H9 (cell line): ENCODE data around the gene ALDH1L1. TPM values are rescaled to one million over a fixed set of nuclear protein-coding genes. Genes with fewer than 3 reads are reported as not detected.

Source experiments
- DNase-seq: peaks from one replicate; pipeline ENCODE4 v3.0.0-alpha.2; 2017
- H2AFZ ChIP-seq: one replicate; pipeline ENCODE4 v1.6.1; 2013; ENCODE audit warnings: mild to moderate bottlenecking, low read length, control low read depth, moderate library complexity
- H2AK5ac ChIP-seq: 2 replicates; pipeline ENCODE4 v1.6.1; 2013; ENCODE audit warnings: low read length, control low read depth, mixed read lengths; ENCODE audit not compliant: insufficient read length
- H2BK120ac ChIP-seq: one replicate; pipeline ENCODE4 v1.6.1; 2013; ENCODE audit warnings: low read depth, mild to moderate bottlenecking, low read length, control low read depth, inconsistent platforms; ENCODE audit not compliant: poor library complexity, severe bottlenecking
- H2BK12ac ChIP-seq: 2 replicates; pipeline ENCODE4 v1.6.1; 2013; ENCODE audit warnings: low read length, control low read depth, mixed read lengths, low read depth; ENCODE audit not compliant: insufficient read length
- H2BK15ac ChIP-seq: 2 replicates; pipeline ENCODE4 v1.6.1; 2013; ENCODE audit warnings: low read depth, low read length, control low read depth
- H2BK20ac ChIP-seq: one replicate; pipeline ENCODE4 v1.6.1; 2013; ENCODE audit warnings: low read depth, mild to moderate bottlenecking, low read length, control low read depth, inconsistent platforms; ENCODE audit not compliant: poor library complexity, severe bottlenecking
- H2BK5ac ChIP-seq: 2 replicates; pipeline ENCODE4 v1.6.1; 2013; ENCODE audit warnings: low read length, control low read depth, mixed read lengths; ENCODE audit not compliant: insufficient read length
- H3K14ac ChIP-seq: 2 replicates; pipeline ENCODE4 v1.6.1; 2013; ENCODE audit warnings: low read length, control low read depth; ENCODE audit not compliant: insufficient read depth
- H3K18ac ChIP-seq: 2 replicates; pipeline ENCODE4 v1.6.1; 2013; ENCODE audit warnings: low read depth, mild to moderate bottlenecking, mixed read lengths, low read length, control low read depth; ENCODE audit not compliant: insufficient read length
- H3K23ac ChIP-seq: 2 replicates; pipeline ENCODE4 v1.6.1; 2013; ENCODE audit warnings: low read length, control low read depth, mixed read lengths, low read depth; ENCODE audit not compliant: insufficient read length
- H3K23me2 ChIP-seq: 2 replicates; pipeline ENCODE4 v1.6.1; 2013; ENCODE audit warnings: low read depth, mild to moderate bottlenecking, mixed read lengths, low read length, control low read depth; ENCODE audit not compliant: insufficient read length, poor library complexity, severe bottlenecking
- H3K27ac ChIP-seq: 2 replicates; pipeline ENCODE4 v1.5.1; 2013; ENCODE audit warnings: low read length, control low read depth, mixed read lengths, low read depth; ENCODE audit not compliant: insufficient read length
- H3K27me3 ChIP-seq: 2 replicates; pipeline ENCODE4 v1.6.1; 2013; ENCODE audit warnings: low read length, control low read depth, inconsistent platforms; ENCODE audit not compliant: insufficient read depth
- H3K4ac ChIP-seq: 2 replicates; pipeline ENCODE4 v1.6.1; 2013; ENCODE audit warnings: low read depth, mild to moderate bottlenecking, control low read depth, inconsistent platforms, low read length, moderate library complexity
- H3K4me1 ChIP-seq: 2 replicates; pipeline ENCODE4 v1.6.1; 2013; ENCODE audit warnings: low read length, control low read depth, inconsistent platforms; ENCODE audit not compliant: insufficient read depth
- H3K4me2 ChIP-seq: 2 replicates; pipeline ENCODE4 v1.6.1; 2013; ENCODE audit warnings: low read length, control low read depth, mixed read lengths; ENCODE audit not compliant: insufficient read length, insufficient read depth
- H3K56ac ChIP-seq: 2 replicates; pipeline ENCODE4 v1.6.1; 2013; ENCODE audit warnings: low read depth, mild to moderate bottlenecking, mixed read lengths, low read length, control low read depth; ENCODE audit not compliant: insufficient read length
- H3K79me1 ChIP-seq: 2 replicates; pipeline ENCODE4 v1.6.1; 2013; ENCODE audit warnings: low read depth, mild to moderate bottlenecking, moderate library complexity, low read length, control low read depth, inconsistent platforms; ENCODE audit not compliant: insufficient read depth, poor library complexity, severe bottlenecking
- H3K79me2 ChIP-seq: 2 replicates; pipeline ENCODE4 v1.6.1; 2013; ENCODE audit warnings: low read length, control low read depth, inconsistent platforms; ENCODE audit not compliant: insufficient read depth
- H3K9ac ChIP-seq: 2 replicates; pipeline ENCODE4 v1.6.1; 2013; ENCODE audit warnings: low read length, control low read depth, mixed read lengths; ENCODE audit not compliant: insufficient read length; ENCODE audit errors: extremely low read depth
- H3K9me3 ChIP-seq: one replicate; pipeline ENCODE4 v1.6.1; 2013; ENCODE audit warnings: low read depth, low read length, inconsistent platforms; ENCODE audit not compliant: control insufficient read depth
- H3T11ph ChIP-seq: one replicate; pipeline ENCODE4 v1.6.1; 2013; ENCODE audit warnings: mild to moderate bottlenecking, low read length, control low read depth, inconsistent platforms
- H4K20me1 ChIP-seq: one replicate; pipeline ENCODE4 v1.6.1; 2013; ENCODE audit not compliant: control insufficient read depth, insufficient read length, insufficient read depth
- H4K5ac ChIP-seq: 2 replicates; pipeline ENCODE4 v1.6.1; 2013; ENCODE audit warnings: low read depth, mild to moderate bottlenecking, mixed read lengths, low read length, control low read depth; ENCODE audit not compliant: insufficient read length
- H4K8ac ChIP-seq: replicated peaks from 2 replicates; pipeline ENCODE4 v1.6.1; 2013; ENCODE audit warnings: low read length, control low read depth, mixed read lengths, low read depth; ENCODE audit not compliant: insufficient read length
- H4K91ac ChIP-seq: 2 replicates; pipeline ENCODE4 v1.6.1; 2013; ENCODE audit warnings: low read depth, mild to moderate bottlenecking, moderate library complexity, mixed read lengths, low read length, control low read depth; ENCODE audit not compliant: insufficient read length
- H3K27ac Mint-ChIP-seq, 3 experiments: 2 replicates in 2 of 3; 3 replicates in 1 of 3; pipeline ENCODE4 v1.8.0; 2020 to 2021; ENCODE audit warnings: mixed read lengths in 3 of 3, mild to moderate bottlenecking in 1 of 3, moderate library complexity in 1 of 3
- H3K27me3 Mint-ChIP-seq: 2 replicates; pipeline ENCODE4 v1.8.0; 2021; ENCODE audit warnings: low read depth, mild to moderate bottlenecking, moderate library complexity, mixed read lengths
- H3K36me3 Mint-ChIP-seq, 3 experiments: 2 replicates in 2 of 3; 3 replicates in 1 of 3; pipeline ENCODE4 v1.8.0; 2020 to 2021; ENCODE audit warnings: low read depth in 3 of 3, mixed read lengths in 3 of 3; ENCODE audit not compliant: insufficient read depth in 1 of 3
- H3K4me1 Mint-ChIP-seq, 2 experiments: 2 replicates each; pipeline ENCODE4 v1.8.0; 2020; ENCODE audit warnings: mixed read lengths in 2 of 2
- H3K4me3 Mint-ChIP-seq, 2 experiments: 2 replicates in 1 of 2; 3 replicates in 1 of 2; pipeline ENCODE4 v1.8.0; 2020 to 2021; ENCODE audit warnings: mild to moderate bottlenecking in 2 of 2, mixed read lengths in 2 of 2, moderate library complexity in 1 of 2
- H3K9me3 Mint-ChIP-seq, 2 experiments: 2 replicates in 1 of 2; 3 replicates in 1 of 2; pipeline ENCODE4 v1.8.0; 2020; ENCODE audit warnings: mild to moderate bottlenecking in 2 of 2, mixed read lengths in 2 of 2, moderate library complexity in 1 of 2
- WGBS: extraction: QIAGEN DNeasy Blood & Tissue Kit; methylation state at CpG from one replicate; pipeline ENCODE4 v1.1.7; 2013; ENCODE audit warnings: missing lambda C conversion rate, low lambda C conversion rate, mixed read lengths; ENCODE audit not compliant: insufficient read length; ENCODE audit errors: extremely low coverage; 5-methylcytosine and 5-hydroxymethylcytosine counted together
- total RNA-seq: library from RNA; stranded (reverse); gene quantifications from 2 replicates; pipeline ENCODE4 v1.2.1, GENCODE V29; 2021
- TF ChIP-seq, protein P1 (sequence below): fragments of 200-600 bp; sonication (generic); conservative IDR thresholded peaks from 3 replicates; pipeline ENCODE4 v1.8.0; 2021; ENCODE audit warnings: antibody characterized with exemption, mild to moderate bottlenecking

The ALDH1L1 gene
- total RNA-seq, 1 experiment from 2014 or later: 0.90 TPM

GRCh38 chr3:126121632-126122031 lies 58.8 kb downstream of the ALDH1L1 start:
- Histone ChIP-seq H2AFZ (no peak overlapping the region), H2AK5ac (no peak overlapping the region), H2BK12ac (no peak overlapping the region), H2BK120ac (no peak overlapping the region), H3K23me2 (no peaks in the 10 kb centered on the region), H4K5ac (no peak overlapping the region), H4K91ac (no peak overlapping the region), H2BK5ac (no peak overlapping the region), H2BK20ac (no peak overlapping the region), H3K79me2 (no peaks in the 10 kb centered on the region), H3K56ac (no peak overlapping the region), H3K14ac (no peak overlapping the region), H3K9me3 (no peaks in the 10 kb centered on the region), H3K27ac (no peak overlapping the region), H3K4me1 (no peaks in the 10 kb centered on the region), H4K8ac (no peak overlapping the region), H3K23ac (no peak overlapping the region), H3T11ph (no peak overlapping the region), H2BK15ac (no peak overlapping the region), H3K27me3 (no peaks in the 10 kb centered on the region), H4K20me1 (no peaks in the 10 kb centered on the region), H3K4ac (no peak overlapping the region), H3K4me2 (no peak overlapping the region), H3K79me1 (no peaks in the 10 kb centered on the region), H3K18ac (no peak overlapping the region), H3K9ac (no peak overlapping the region)
- H3K36me3 Mint-ChIP-seq: no peaks in the 10 kb centered on the region
- peaks cover 12% of the 10 kb centered on the region for H3K27me3 Mint-ChIP-seq
- TF ChIP-seq, protein P1, sequence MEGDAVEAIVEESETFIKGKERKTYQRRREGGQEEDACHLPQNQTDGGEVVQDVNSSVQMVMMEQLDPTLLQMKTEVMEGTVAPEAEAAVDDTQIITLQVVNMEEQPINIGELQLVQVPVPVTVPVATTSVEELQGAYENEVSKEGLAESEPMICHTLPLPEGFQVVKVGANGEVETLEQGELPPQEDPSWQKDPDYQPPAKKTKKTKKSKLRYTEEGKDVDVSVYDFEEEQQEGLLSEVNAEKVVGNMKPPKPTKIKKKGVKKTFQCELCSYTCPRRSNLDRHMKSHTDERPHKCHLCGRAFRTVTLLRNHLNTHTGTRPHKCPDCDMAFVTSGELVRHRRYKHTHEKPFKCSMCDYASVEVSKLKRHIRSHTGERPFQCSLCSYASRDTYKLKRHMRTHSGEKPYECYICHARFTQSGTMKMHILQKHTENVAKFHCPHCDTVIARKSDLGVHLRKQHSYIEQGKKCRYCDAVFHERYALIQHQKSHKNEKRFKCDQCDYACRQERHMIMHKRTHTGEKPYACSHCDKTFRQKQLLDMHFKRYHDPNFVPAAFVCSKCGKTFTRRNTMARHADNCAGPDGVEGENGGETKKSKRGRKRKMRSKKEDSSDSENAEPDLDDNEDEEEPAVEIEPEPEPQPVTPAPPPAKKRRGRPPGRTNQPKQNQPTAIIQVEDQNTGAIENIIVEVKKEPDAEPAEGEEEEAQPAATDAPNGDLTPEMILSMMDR: no peak
- H3K4me3 Mint-ChIP-seq: no peak overlapping the region
- no peaks in the 10 kb centered on the region for H3K9me3 Mint-ChIP-seq
- peak; percentile 36 for DNase-seq
- no peak overlapping the region for H3K27ac Mint-ChIP-seq
- WGBS: no CpG with 5 or more reads among the region's 4 CpGs
- H3K4me1 Mint-ChIP-seq: peaks cover 12 to 32% of the 10 kb centered on the region in 2 experiments
